MM.1S (cell line): Measurements from ENCODE around the gene COPE.

Experiments
- DNase-seq: peaks from one replicate; pipeline ENCODE4 v3.0.0-alpha.2; 2015
- H2AFZ ChIP-seq: fragments of 300-600 bp; sonication (generic); 2 replicates; pipeline ENCODE4 v1.6.0; 2016; ENCODE audit warnings: antibody characterized with exemption, low read length
- H3F3A ChIP-seq: fragments of 300-600 bp; sonication (generic); 2 replicates; pipeline ENCODE4 v1.6.1; 2016; ENCODE audit warnings: mild to moderate bottlenecking, antibody characterized with exemption, low read length, moderate library complexity, mixed read lengths; ENCODE audit not compliant: insufficient read depth
- H3K27ac ChIP-seq: fragments of 300-600 bp; sonication (generic); 2 replicates; pipeline ENCODE4 v1.5.1; 2016; ENCODE audit warnings: mild to moderate bottlenecking, low read length
- H3K27me3 ChIP-seq: fragments of 300-600 bp; sonication (generic); replicated peaks from 2 replicates; pipeline ENCODE4 v1.6.0; 2016; ENCODE audit warnings: low read length; ENCODE audit not compliant: insufficient read depth
- H3K36me3 ChIP-seq: fragments of 300-600 bp; sonication (generic); replicated peaks from 2 replicates; pipeline ENCODE4 v1.6.1; 2016; ENCODE audit warnings: mild to moderate bottlenecking, low read length, mixed read lengths; ENCODE audit not compliant: insufficient read depth
- H3K4me1 ChIP-seq: fragments of 300-600 bp; sonication (generic); 2 replicates; pipeline ENCODE4 v1.6.1; 2016; ENCODE audit warnings: low read length, mixed read lengths
- H3K4me2 ChIP-seq: fragments of 300-600 bp; sonication (generic); 2 replicates; pipeline ENCODE4 v1.6.0; 2016; ENCODE audit warnings: low read depth, low read length
- H3K4me3 ChIP-seq: fragments of 300-600 bp; sonication (generic); 2 replicates; pipeline ENCODE4 v1.5.1; 2016; ENCODE audit warnings: low read length, mixed read lengths
- H3K79me2 ChIP-seq: fragments of 300-600 bp; sonication (generic); 2 replicates; pipeline ENCODE4 v1.6.1; 2016; ENCODE audit warnings: mixed run types, low read length, mixed read lengths
- H3K9ac ChIP-seq: fragments of 300-600 bp; sonication (generic); 2 replicates; pipeline ENCODE4 v1.6.1; 2016; ENCODE audit warnings: low read length, mixed read lengths
- H3K9me2 ChIP-seq: fragments of 300-600 bp; sonication (generic); replicated peaks from 2 replicates; pipeline ENCODE4 v1.6.1; 2016; ENCODE audit warnings: mild to moderate bottlenecking, low read length, mixed read lengths; ENCODE audit not compliant: insufficient read depth
- H3K9me3 ChIP-seq: fragments of 300-600 bp; sonication (generic); replicated peaks from 2 replicates; pipeline ENCODE4 v1.6.1; 2016; ENCODE audit warnings: mild to moderate bottlenecking, low read length, mixed read lengths; ENCODE audit not compliant: insufficient read depth
- H4K20me1 ChIP-seq: fragments of 300-600 bp; sonication (generic); 2 replicates; pipeline ENCODE4 v1.6.1; 2016; ENCODE audit warnings: mild to moderate bottlenecking, low read length, moderate library complexity, mixed read lengths; ENCODE audit not compliant: insufficient read depth
- EZH2 ChIP-seq: fragments of 300-600 bp; sonication (generic); optimal IDR thresholded peaks from 2 replicates; pipeline ENCODE3; 2017; ENCODE audit warnings: low read depth, mild to moderate bottlenecking, antibody characterized with exemption, low read length, mixed read lengths
- EZH2phosphoT487 ChIP-seq: fragments of 300-600 bp; sonication (generic); IDR thresholded peaks from 2 replicates; pipeline ENCODE4 v1.6.1; 2018; ENCODE audit warnings: antibody characterized with exemption, low read length
- TF ChIP-seq, protein P1 (sequence below): fragments of 300-600 bp; sonication (generic); IDR thresholded peaks from 2 replicates; pipeline ENCODE4 v1.5.1; 2016; ENCODE audit warnings: antibody characterized with exemption, low read length, mixed read lengths

COPE gene

DNA sequence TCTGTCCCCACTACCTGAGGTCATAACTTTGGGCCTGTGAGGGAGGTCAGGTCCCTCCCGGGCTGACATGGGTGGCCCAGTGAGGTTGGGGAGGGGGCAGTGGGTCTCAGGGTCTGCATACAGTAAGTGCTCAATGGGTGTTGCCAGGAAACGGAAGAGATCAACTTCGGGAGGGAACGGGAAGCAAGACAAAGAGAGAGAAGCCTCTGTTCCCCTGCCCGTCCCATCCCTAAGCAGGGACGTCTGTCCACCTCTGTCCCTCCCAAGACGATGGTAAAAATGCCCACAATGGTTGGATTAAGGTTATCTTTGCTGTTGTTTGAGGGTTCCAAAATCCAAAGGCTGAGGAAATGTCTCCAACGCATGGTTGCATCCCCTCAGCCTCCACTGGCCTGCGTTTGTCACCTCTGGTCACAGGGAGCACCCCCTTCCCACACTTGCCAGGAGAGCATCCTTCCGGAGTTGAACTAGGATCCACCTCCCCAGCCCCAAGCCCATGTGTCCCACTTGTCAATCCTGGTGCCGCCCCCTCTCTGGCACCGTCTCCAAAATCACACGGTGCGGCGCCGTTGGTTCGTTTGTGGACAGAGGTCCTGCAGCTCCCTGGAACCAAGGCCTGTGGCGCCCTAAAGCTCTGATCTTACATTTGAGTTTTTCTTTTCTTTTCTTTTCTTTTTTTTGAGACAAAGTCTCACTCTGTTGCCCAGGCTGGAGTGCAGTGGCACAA, 22.6 kb upstream of the COPE start:
- H3K4me3 ChIP-seq = peak overlapping the region; percentile 51; the same call in 1 of the 2 replicates
- peak overlapping the region; percentile 78 for H3K4me2 ChIP-seq
- no peaks in the 10 kb centered on the region for H3K9me3 ChIP-seq
- no peaks in the 10 kb centered on the region for H3K27me3 ChIP-seq
- H3K9me2 ChIP-seq = no peaks in the 10 kb centered on the region
- no peaks in the 10 kb centered on the region for H4K20me1 ChIP-seq
- no peaks in the 10 kb centered on the region for H3K36me3 ChIP-seq
- H3K4me1 ChIP-seq = peaks cover 53% of the 10 kb centered on the region
- TF ChIP-seq EZH2phosphoT487 = no peak
- TF ChIP-seq, protein P1, sequence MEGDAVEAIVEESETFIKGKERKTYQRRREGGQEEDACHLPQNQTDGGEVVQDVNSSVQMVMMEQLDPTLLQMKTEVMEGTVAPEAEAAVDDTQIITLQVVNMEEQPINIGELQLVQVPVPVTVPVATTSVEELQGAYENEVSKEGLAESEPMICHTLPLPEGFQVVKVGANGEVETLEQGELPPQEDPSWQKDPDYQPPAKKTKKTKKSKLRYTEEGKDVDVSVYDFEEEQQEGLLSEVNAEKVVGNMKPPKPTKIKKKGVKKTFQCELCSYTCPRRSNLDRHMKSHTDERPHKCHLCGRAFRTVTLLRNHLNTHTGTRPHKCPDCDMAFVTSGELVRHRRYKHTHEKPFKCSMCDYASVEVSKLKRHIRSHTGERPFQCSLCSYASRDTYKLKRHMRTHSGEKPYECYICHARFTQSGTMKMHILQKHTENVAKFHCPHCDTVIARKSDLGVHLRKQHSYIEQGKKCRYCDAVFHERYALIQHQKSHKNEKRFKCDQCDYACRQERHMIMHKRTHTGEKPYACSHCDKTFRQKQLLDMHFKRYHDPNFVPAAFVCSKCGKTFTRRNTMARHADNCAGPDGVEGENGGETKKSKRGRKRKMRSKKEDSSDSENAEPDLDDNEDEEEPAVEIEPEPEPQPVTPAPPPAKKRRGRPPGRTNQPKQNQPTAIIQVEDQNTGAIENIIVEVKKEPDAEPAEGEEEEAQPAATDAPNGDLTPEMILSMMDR = no peak
- TF ChIP-seq EZH2 = no peak
- peaks cover 23% of the 10 kb centered on the region for H3F3A ChIP-seq
- peak overlapping the region; percentile 16; the same call in 1 of the 2 replicates for H3K27ac ChIP-seq
- H3K79me2 ChIP-seq = peaks cover 35% of the 10 kb centered on the region
- H3K9ac ChIP-seq = peak overlapping the region; percentile 36
- DNase-seq = no peak
- peak overlapping the region; percentile 57 for H2AFZ ChIP-seq

DNA sequence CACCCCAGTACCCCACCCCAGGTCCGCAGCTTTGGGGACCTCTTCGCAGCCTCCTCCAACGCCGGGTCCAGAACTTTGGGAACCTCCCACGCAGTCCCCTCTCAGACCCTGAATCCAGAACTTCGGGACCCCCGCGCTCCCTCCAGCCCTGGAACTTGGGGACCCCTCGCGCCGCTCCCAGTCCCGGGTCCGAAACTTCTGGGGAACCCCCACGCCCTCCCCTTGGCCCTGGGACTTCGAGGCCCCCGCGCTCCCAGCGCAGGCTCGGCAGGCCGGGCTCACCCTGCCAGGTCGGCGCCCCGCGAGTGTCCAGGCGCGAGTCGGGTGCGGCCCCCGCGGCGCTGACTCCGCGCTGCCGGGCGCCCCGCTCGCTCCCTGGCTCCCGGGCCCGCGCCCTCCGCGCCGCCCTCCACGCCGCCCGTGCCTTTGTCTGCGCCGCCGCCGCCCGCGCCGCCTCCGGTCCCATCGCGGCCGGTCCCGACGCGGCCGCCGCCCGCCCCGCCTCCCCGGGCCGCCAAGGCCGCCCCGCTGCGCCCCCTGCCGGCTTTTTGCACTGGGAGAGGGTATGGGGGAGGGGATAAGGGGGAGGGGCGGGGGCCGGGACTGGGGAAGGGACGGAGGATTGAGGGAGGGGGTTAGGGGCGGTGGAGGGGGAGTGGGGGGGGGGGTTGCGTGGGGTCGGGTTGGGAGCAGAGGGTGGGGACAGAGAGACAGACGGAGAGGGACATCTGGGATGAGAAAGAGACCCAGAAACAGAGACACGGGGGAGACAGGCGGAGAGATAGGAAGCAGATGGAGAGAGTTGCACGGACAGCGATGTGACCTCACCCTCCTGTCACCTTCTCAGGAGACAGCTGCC, 21.8 kb upstream of the COPE start, which contains the start of gene HOMER3:
Gene HOMER3, minus strand, starts transcription at position 449 of the 859 bp plus-strand sequence. CDS start 2,235 bp downstream, outside the sequence.
- peak; percentile 67 for DNase-seq
- TF ChIP-seq EZH2phosphoT487 = no peak
- no peak for TF ChIP-seq EZH2
- TF ChIP-seq, protein P1 = no peak
- Histone ChIP-seq H3F3A (peaks cover 15% of the 10 kb centered on the region), H4K20me1 (no peaks in the 10 kb centered on the region), H3K4me1 (peaks cover 45% of the 10 kb centered on the region), H3K9ac (peak within 1 kb of the TSS; percentile 77), H3K79me2 (peaks cover 35% of the 10 kb centered on the region), H3K4me2 (peak within 1 kb of the TSS; percentile 94), H3K4me3 (peak within 1 kb of the TSS; percentile 85), H3K27me3 (no peaks in the 10 kb centered on the region), H3K27ac (peak within 1 kb of the TSS; percentile 18; the same call in 1 of the 2 replicates), H3K9me2 (no peaks in the 10 kb centered on the region), H3K9me3 (no peaks in the 10 kb centered on the region), H2AFZ (peak within 1 kb of the TSS; percentile 72), H3K36me3 (no peaks in the 10 kb centered on the region)

DNA sequence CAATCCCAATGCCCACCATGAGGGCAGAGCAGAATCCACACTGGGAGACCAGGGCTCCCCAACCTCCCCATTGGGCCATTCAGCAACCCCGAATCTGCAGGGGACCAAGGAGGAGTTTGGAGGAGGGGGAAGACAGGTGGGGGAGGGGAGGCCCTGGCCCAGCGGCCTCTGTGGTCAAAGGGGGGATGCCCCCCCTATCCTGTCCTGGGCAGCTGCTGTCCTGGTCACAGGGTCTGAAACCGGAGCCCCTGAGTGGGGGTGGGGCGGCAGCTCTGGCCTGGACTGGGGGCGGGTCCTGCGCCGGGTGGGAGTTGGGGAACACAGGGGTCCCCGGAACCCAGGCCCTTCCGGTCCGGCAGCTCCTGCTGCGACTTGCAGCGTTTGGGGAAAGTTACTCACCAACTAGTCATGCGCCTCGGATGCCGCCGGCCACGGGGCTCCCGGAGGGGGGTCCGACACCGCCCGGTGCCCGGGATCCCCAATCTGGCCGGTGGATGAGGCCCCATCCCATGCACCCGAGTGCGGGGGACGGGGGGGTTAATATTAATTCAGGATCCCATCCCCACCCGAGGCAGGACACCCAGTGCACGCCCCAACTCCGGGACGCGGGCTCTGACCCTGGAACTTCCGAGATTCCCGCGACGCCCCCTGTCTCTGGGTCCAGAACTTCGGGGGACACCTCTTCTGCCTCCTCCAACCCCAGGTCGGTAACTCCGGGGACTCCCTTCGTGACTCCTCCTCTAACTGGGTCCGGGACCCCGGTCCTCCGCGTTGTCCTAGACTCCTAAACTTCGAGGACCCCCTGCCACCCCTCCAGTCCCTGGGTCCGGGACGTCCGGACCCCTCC, 21.0 kb upstream of the COPE start:
- peak overlapping the region; percentile 18; the same call in 1 of the 2 replicates for H3K27ac ChIP-seq
- H3K4me1 ChIP-seq = peaks cover 37% of the 10 kb centered on the region
- no peaks in the 10 kb centered on the region for H4K20me1 ChIP-seq
- H3K4me3 ChIP-seq = peak overlapping the region; percentile 85
- TF ChIP-seq EZH2 (no peak), EZH2phosphoT487 (no peak)
- TF ChIP-seq, protein P1 = no peak
- H3K9me3 ChIP-seq = no peaks in the 10 kb centered on the region
- peaks cover 13% of the 10 kb centered on the region for H3F3A ChIP-seq
- peak overlapping the region; percentile 77 for H3K9ac ChIP-seq
- H3K79me2 ChIP-seq = peaks cover 35% of the 10 kb centered on the region
- DNase-seq = no peak
- no peaks in the 10 kb centered on the region for H3K27me3 ChIP-seq
- no peaks in the 10 kb centered on the region for H3K9me2 ChIP-seq
- H3K36me3 ChIP-seq = no peaks in the 10 kb centered on the region
- H2AFZ ChIP-seq = peak overlapping the region; percentile 72
- peak overlapping the region; percentile 94 for H3K4me2 ChIP-seq
